WERI-Rb-1 (cell line): ENCODE results near the gene CD93.

Source experiments
- DNase-seq: peaks from one replicate; pipeline ENCODE4 v3.0.0-alpha.2; 2020
- H3K27ac ChIP-seq: fragments of 250-450 bp; sonication (Bioruptor Pico); 2 replicates; pipeline ENCODE4 v1.5.1; 2020; ENCODE audit warnings: mild to moderate bottlenecking, moderate library complexity
- H3K27me3 ChIP-seq: fragments of 250-450 bp; sonication (Bioruptor Pico); 2 replicates; pipeline ENCODE4 v1.5.1; 2021; ENCODE audit warnings: mild to moderate bottlenecking, low read depth, moderate library complexity; ENCODE audit not compliant: insufficient read depth, severe bottlenecking
- H3K36me3 ChIP-seq: fragments of 250-450 bp; sonication (Bioruptor Pico); 2 replicates; pipeline ENCODE4 v1.5.1; 2020; ENCODE audit warnings: mild to moderate bottlenecking, moderate library complexity
- H3K4me3 ChIP-seq: 2 replicates; pipeline ENCODE4 v1.5.1; 2011; ENCODE audit warnings: low read depth, mild to moderate bottlenecking, control low read depth, low read length
- H3K9me3 ChIP-seq: fragments of 250-450 bp; sonication (Bioruptor Pico); 2 replicates; pipeline ENCODE4 v1.5.1; 2021; ENCODE audit warnings: mild to moderate bottlenecking, moderate library complexity; ENCODE audit not compliant: severe bottlenecking
- CTCF ChIP-seq: IDR thresholded peaks from 2 replicates; pipeline ENCODE4 v1.5.1; 2011; ENCODE audit warnings: low read depth, mild to moderate bottlenecking, control low read depth, inconsistent platforms, low read length

The CD93 gene

DNA sequence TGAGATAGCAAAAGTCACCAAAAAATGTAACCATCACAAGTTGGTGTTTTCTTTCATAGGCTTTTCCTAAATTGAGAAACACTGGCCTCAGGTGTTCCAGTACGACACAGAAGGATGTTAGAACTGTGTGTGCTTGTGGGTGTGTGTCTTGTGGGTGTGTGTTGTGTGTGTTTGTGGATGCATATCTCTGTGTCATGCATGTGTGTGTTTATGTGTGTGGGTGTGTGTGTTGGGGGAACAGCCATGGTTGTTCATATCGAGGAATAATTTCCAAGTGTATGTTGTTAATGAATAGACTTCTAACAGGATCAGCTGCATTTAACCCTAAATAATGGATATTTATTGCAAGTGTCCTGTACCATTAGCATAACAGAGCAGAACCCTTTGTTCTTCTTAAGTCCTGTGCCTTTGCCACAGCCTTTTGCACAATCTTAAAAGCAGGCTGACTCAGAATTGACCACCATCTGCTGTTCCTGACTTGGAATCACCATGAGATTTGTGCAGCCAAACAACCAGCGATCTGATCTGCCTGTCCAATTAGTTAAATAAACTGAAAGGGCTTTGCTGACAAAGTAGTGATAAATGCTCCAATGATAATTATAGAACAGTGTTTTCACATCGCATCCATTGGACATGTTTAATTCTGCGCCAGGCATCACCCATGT, 7.6 kb downstream of the CD93 start:
- Histone ChIP-seq H3K27me3 (no peaks in the 10 kb centered on the region), H3K4me3 (no peak overlapping the region), H3K9me3 (no peaks in the 10 kb centered on the region), H3K36me3 (no peaks in the 10 kb centered on the region), H3K27ac (no peak overlapping the region; the same call in 1 of the 2 replicates)
- peak; percentile 53 for DNase-seq
- no peak for TF ChIP-seq CTCF

GRCh38 chr20:23077277-23077676, 8.8 kb downstream of the CD93 start:
- Histone ChIP-seq H3K9me3 (no peaks in the 10 kb centered on the region), H3K36me3 (no peaks in the 10 kb centered on the region), H3K27ac (no peak overlapping the region), H3K27me3 (peaks cover 4% of the 10 kb centered on the region), H3K4me3 (no peak overlapping the region)
- no peak for TF ChIP-seq CTCF
- DNase-seq, result no peak

- Histone ChIP-seq H3K27me3 (peaks cover 22% of the 10 kb centered on the region), H3K9me3 (no peaks in the 10 kb centered on the region), H3K36me3 (no peaks in the 10 kb centered on the region), H3K4me3 (no peak overlapping the region), H3K27ac (no peak overlapping the region)
- no peak for DNase-seq
- no peak for TF ChIP-seq CTCF
Measured at GRCh38 chr20:23074052-23074451, 12.1 kb downstream of the CD93 start.

DNA sequence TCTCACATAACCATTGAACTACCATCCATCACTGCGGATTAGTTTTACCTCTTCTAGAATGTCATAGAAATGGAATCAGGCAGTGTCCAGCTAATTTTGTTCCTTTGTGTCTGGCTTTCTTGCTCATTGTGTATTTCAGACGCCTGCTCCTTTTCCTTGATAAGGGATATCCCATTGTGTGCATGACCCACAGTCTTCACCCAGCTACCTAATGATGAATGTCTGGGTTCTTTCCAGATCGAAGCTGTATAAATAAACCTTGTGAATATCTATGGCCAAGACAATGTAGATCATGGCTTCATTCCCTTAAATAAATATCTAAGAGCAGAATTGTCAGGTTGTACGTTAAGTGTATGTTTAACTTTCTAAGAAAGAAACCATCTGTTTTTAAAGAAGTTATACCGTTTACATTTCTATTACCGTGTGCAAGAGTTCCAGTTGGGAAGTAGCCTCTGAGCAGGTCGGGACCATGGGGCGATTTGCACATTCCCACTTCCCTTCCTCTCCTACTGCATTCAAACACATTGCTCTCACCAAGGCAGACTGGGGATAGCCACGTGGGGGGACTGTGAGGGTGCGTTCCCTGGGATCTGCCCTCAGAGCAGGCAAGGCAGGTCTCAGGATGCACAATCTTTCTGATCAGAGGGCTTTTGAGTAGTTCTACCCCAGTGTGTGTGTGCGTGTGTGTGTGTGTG, 13.1 kb downstream of the CD93 start:
- H3K36me3 ChIP-seq, result no peaks in the 10 kb centered on the region
- H3K9me3 ChIP-seq, result no peaks in the 10 kb centered on the region
- DNase-seq, result no peak
- no peak overlapping the region for H3K4me3 ChIP-seq
- peaks cover 29% of the 10 kb centered on the region for H3K27me3 ChIP-seq
- H3K27ac ChIP-seq, result no peak overlapping the region
- no peak for TF ChIP-seq CTCF

DNA sequence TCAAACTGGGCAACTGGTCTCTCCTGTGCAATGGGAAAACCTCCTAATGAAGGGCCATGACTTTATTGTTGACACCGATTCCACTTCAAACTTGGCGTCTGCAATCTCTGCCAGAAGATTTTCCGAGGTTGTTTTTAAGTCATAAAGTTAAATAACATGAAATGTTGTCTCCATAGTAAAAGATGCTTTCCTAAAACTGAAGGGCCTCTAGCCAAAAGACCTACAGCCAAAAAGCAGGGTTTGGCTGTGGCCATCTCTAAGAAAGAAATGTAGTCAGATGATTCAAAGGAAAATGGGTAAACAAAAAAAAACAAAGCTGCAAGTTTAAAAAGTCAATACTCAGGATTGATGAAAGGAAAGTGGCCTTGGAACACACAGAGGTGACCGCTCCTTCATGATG, 14.1 kb downstream of the CD93 start:
- Histone ChIP-seq H3K36me3 (no peaks in the 10 kb centered on the region), H3K9me3 (no peaks in the 10 kb centered on the region), H3K27ac (no peak overlapping the region), H3K4me3 (no peak overlapping the region), H3K27me3 (peaks cover 38% of the 10 kb centered on the region)
- TF ChIP-seq CTCF, result no peak
- no peak for DNase-seq
